ENCODE data around the gene USF1. TPM values are rescaled to one million over a fixed set of nuclear protein-coding genes. Genes with fewer than 3 reads are reported as not detected.

USF1 gene
- total and polyA plus RNA-seq, 4 donors = 67.5 to 95.1 (median 73.5) TPM

DNA sequence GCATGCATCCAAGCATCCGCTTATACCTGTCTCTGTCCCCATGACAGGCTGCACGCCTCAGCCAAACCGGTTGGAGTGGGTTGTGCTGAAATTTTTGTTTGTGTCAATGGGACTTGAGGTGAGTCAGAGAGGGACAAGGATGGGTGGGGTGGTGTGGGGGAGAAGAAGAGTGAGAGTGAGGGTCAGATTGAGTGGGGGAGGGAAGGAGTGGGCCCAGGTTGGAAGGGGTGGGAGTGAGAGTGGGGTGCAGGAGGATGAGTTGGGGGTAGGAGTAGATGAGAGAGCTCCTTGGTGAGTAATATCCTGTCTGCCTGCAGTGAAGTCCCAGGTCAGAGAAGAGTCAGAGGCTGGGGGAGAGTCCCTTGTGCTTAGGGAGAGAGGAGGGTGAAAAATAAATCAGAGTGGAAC, 46.8 kb upstream of the USF1 start:
- peaks cover 0 to 15% (median 6%) of the 10 kb centered on the region in 5 donors for H3K4me1 ChIP-seq (ENCODE audit: control insufficient read depth in 5 of 5, insufficient read depth in 5 of 5, low read length in 5 of 5)
- ATAC-seq (ENCODE audit: insufficient read depth, low FRiP score) (no peak), DNase-seq (no peak)
- no peak for TF ChIP-seq CTCF (IDR thresholded peaks at IDR 0.05; ENCODE audit: control extremely low read depth, extremely low read depth)
- H3K27ac ChIP-seq (ENCODE audit: low read depth in 1 of 2, low read length in 1 of 2) = no peak overlapping the region
- H3K27me3 ChIP-seq (ENCODE audit: control insufficient read depth in 3 of 3, insufficient read depth in 3 of 3, low read length in 2 of 3) = no peaks in the 10 kb centered on the region
- no peak overlapping the region for H3K9ac ChIP-seq (ENCODE audit: insufficient read depth in 1 of 2, low read length in 2 of 2)
- H3K4me3 ChIP-seq = no peak overlapping the region
- H3K9me3 ChIP-seq (ENCODE audit: control insufficient read depth in 4 of 4, insufficient read depth in 3 of 4, low read length in 3 of 4) = no peaks in the 10 kb centered on the region
- 63 to 76% methylated on average over 3 of the region's 3 CpGs for WGBS, 2 donors
- no peaks in the 10 kb centered on the region for H3K36me3 ChIP-seq (ENCODE audit: control insufficient read depth in 4 of 4, insufficient read depth in 4 of 4, low read length in 4 of 4)

GRCh38 chr1:161091796-161092507, 46.2 kb upstream of the USF1 start:
- Histone ChIP-seq H3K27ac (ENCODE audit: low read depth in 1 of 2, low read length in 1 of 2) (no peak overlapping the region), H3K36me3 (ENCODE audit: control insufficient read depth in 4 of 4, insufficient read depth in 4 of 4, low read length in 4 of 4) (no peaks in the 10 kb centered on the region), H3K9me3 (ENCODE audit: control insufficient read depth in 4 of 4, insufficient read depth in 3 of 4, low read length in 3 of 4) (no peaks in the 10 kb centered on the region), H3K27me3 (ENCODE audit: control insufficient read depth in 3 of 3, insufficient read depth in 3 of 3, low read length in 2 of 3) (no peaks in the 10 kb centered on the region), H3K4me3 (no peak overlapping the region), H3K9ac (ENCODE audit: insufficient read depth in 1 of 2, low read length in 2 of 2) (no peak overlapping the region), H3K4me1 (ENCODE audit: control insufficient read depth in 5 of 5, insufficient read depth in 5 of 5, low read length in 5 of 5) (peaks cover 0 to 11% (median 3%) of the 10 kb centered on the region in 5 donors)
- WGBS, 2 donors = 93 to 94% methylated on average over 7 of the region's 7 CpGs
- ATAC-seq (ENCODE audit: insufficient read depth, low FRiP score) = no peak
- no peak for TF ChIP-seq CTCF (IDR thresholded peaks at IDR 0.05; ENCODE audit: control extremely low read depth, extremely low read depth)
- DNase-seq = no peak

GRCh38 chr1:161091093-161091492, 45.3 kb upstream of the USF1 start:
- H3K27ac ChIP-seq (ENCODE audit: low read depth in 1 of 2, low read length in 1 of 2) = no peak overlapping the region
- H3K36me3 ChIP-seq (ENCODE audit: control insufficient read depth in 4 of 4, insufficient read depth in 4 of 4, low read length in 4 of 4) = no peaks in the 10 kb centered on the region

More at GRCh38 chr1:161091093-161091492, 45.3 kb upstream of the USF1 start:
- WGBS, 2 donors = 88 to 94% methylated on average over 5 of the region's 5 CpGs
- H3K9me3 ChIP-seq (ENCODE audit: control insufficient read depth in 4 of 4, insufficient read depth in 3 of 4, low read length in 3 of 4) = no peaks in the 10 kb centered on the region
- H3K9ac ChIP-seq (ENCODE audit: insufficient read depth in 1 of 2, low read length in 2 of 2) = no peak overlapping the region
- no peaks in the 10 kb centered on the region for H3K27me3 ChIP-seq (ENCODE audit: control insufficient read depth in 3 of 3, insufficient read depth in 3 of 3, low read length in 2 of 3)
- peaks cover 0 to 11% (median 1%) of the 10 kb centered on the region in 5 donors for H3K4me1 ChIP-seq (ENCODE audit: control insufficient read depth in 5 of 5, insufficient read depth in 5 of 5, low read length in 5 of 5)
- no peak for TF ChIP-seq CTCF (IDR thresholded peaks at IDR 0.05; ENCODE audit: control extremely low read depth, extremely low read depth)
- ATAC-seq (ENCODE audit: insufficient read depth, low FRiP score) = no peak
- no peak for DNase-seq
- no peak overlapping the region for H3K4me3 ChIP-seq

Measured in lung (tissue), 12 donors.